Activated T-helper 1 cell treated with Interleukin-2 at 50 U/mL for 16 hours (primary cell): ENCODE measurements around the gene MYH10.
"Not testable (repeated sequence)": the region's sequence is repeated elsewhere in the genome, so short reads cannot be mapped to it uniquely, and the experiment has no call there.

Source experiments
- DNase-seq: peaks from one replicate; pipeline ENCODE4 v3.0.0-alpha.2; 2020; ENCODE audit warnings: low read depth

MYH10 gene

DNA sequence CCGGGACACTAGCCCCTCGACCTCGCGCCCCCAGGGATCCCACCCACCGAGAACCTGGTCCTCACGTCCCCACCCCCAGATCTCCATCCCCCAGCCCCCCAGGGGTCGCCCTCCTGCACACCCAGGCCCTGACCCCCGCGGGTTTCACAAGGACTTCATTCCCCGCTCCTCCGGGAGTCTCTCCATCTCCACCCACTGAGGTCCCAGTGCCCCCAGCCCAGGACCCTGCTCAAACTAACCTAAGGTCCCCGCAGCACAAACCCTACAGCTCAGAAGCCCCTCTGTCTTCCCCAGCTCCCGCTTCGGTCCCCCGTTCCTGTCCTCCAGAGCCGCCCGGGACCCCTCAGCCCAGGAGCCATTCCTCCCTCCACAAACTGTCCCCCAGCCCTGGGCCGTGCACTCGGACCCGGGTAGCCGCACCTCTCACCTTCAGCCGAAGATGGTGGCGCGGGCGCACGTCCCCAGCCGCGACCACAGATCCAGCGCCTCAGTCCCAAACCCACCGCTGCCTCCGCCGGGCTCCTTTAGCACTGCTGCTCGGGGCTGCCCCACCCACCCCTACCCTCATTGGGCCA is at the start of gene MYH10:
MYH10 (minus strand) TSS at position 499 of the 575 bp plus-strand sequence. CDS start 7,479 bp downstream, outside the sequence.
- DNase-seq = no peak

GRCh38 chr17:8679126-8679525 is 48.6 kb upstream of the MYH10 start:
- no peak for DNase-seq

DNA sequence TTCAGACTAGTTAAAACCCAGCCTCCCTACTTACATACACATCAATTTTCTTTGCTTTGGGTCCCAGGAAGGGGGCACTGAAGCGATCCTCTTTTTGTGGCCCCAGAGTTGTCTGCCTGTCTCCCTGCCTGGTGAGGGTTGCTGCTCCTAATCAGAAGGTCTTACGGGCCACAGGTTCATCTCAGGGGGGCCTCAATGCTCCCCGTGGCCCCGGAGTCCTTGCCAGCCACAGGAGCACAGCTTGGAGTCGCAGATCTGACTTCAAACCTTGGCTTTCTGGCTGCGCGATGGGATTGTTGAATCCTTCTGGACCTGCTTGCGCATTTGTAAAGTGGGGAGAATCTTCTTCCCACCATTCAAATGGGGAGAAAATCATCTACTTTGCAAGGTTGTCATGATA is 44.8 kb upstream of the MYH10 start:
- DNase-seq = no peak

- no peak for DNase-seq
Observed at GRCh38 chr17:8674344-8675305, 44.1 kb upstream of the MYH10 start.

GRCh38 chr17:8673612-8674011 is 43.1 kb upstream of the MYH10 start:
- no peak for DNase-seq

DNA sequence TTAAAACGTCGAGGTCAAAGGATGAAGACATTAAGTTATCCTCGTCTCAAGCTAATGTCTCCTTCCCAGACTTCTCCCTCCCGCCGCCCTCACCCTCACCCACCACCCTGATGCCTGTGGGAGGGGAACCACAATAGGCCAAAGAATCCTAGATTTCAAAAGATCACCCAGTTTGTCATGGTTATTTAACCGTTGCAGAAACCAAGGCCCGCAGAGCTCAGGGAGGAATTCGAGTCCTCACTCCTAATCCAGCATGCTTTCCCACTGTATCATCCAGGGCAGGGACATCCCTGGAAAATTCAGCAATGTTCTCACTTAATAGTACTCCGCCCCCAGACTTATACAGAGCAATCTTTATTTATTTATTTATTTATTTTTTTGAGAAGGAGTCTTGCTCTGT is 41.8 kb upstream of the MYH10 start:
- DNase-seq = no peak

DNA sequence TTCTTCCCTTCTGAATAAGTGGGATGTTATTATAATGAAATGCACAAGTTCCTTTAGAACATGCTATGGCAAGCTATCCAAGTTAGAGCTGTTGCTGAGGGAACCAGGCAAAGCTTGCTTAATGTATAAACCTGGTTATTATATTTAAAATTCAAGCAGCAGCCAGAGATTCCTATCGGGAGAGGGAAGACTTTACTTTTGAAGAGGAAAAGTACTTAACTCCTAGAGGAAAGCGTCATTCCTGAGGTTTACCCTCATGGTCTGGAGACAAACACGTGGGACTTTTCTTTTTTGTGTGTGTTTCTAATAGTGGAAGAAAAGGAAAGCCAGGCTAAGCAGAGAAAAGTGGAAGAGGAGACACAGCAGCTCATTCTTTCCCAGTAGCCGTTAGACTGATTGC is 39.9 kb upstream of the MYH10 start:
- no peak for DNase-seq

- no peak for DNase-seq
Observed at GRCh38 chr17:8668176-8668740, 37.7 kb upstream of the MYH10 start.

GRCh38 chr17:8667421-8667820 is 36.9 kb upstream of the MYH10 start:
- no peak for DNase-seq

DNA sequence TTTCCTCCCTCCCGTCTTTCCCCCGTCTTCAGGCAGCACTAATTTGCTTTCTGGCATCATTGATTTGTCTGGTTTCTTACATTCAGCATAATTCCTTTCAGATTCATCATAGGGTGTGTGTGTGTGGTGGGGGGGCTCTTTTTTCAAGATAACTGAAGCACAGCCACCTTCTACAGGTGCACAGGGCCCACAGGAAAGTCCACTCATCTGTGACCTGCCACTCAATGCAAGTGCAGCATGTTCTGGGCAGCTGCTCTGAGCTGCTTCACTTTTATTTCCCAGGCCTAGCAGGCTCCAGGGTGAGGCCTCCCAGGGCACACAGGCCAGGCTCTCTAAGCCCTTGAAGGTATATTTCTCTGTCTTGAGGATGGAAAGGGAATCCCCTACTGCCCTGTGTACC is 35.2 kb upstream of the MYH10 start:
- no peak for DNase-seq

DNA sequence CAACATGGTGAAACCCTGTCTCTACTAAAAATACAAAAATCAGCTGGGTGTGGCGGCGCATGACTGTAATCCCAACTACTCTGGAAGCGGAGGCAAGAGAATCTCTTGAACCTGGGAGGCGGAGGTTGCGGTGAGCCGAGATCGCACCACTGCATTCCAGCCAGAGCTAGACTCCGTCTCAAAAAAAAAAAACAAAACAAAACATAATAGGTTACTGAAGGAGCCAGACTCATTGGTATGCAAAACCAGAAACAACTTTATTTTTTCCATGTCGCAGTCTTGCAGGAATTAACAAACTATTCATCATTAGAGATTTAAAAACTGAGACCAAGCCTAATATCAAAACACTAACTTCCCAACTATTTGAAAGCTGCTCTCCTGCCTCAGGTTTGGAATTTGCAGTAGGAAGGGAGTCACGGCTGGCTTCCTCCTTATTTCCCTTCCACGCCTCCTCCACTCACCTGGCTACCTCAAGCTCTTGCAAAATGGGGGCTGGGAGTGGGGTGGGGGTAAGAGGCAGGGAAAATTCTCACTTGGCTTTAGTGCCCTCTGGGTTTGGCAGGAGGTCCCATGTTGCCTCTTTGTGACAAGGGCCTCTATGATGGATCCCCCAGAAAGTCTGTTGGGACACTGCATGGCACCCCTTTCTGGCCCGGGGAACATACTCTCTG is 34.1 kb upstream of the MYH10 start:
- no peak for DNase-seq

DNA sequence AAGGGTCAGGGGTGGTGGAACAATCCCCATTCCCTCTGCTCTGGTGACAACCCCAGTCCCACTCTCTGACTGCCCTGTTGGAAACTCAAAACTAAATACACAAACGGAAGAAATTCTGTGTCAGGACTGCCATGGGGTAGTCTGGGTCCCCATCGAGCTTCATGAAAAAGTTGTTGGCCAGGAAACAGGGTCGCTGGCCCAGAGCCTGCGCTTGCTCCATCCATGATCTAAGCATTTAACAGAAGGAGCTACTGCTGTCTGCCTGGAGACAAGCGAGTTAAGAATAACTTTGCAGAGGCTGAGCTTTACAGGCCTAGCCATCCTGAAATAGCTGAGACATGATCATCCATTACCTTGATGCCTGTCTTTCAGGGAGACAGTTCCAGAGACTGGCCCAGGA is 32.4 kb upstream of the MYH10 start:
- DNase-seq = no peak

DNA sequence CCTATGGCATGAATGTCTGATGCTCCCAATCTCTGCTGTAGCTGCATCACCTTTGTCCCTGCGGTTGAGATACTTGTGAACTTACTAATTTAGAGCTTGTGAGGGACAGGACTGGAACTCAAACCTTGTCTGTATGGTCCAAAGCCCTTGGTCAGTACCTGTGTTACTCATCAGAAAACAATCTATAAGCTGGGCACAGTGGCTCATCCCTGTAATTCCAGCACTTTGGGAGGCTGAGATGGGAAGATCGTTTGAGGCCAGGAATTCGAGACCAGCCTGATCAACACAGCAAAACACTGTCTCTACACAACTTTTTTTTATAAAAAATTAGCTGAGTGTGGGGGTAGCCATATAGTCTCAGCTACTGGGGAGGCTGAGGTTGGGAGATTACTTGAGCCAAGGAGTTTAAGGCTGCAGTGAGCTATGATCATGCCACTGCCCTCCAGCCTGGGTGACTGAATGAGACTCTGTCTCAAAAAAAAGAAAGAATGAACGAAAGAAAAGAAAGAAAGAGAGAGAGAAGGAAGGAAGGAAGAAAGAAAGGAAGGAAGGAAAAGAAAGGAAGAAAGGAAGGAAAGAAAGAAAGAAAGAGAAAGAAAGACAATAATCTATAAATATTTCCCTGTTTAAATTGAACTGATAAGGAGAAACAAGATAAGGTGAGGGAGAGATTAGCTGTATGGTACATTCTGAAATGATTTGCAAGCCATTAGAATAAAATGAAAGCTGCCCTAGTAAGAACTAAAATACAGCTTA is 31.7 kb upstream of the MYH10 start:
- no peak for DNase-seq

GRCh38 chr17:8660709-8661108 is 30.2 kb upstream of the MYH10 start:
- not testable (repeated sequence) for DNase-seq

DNA sequence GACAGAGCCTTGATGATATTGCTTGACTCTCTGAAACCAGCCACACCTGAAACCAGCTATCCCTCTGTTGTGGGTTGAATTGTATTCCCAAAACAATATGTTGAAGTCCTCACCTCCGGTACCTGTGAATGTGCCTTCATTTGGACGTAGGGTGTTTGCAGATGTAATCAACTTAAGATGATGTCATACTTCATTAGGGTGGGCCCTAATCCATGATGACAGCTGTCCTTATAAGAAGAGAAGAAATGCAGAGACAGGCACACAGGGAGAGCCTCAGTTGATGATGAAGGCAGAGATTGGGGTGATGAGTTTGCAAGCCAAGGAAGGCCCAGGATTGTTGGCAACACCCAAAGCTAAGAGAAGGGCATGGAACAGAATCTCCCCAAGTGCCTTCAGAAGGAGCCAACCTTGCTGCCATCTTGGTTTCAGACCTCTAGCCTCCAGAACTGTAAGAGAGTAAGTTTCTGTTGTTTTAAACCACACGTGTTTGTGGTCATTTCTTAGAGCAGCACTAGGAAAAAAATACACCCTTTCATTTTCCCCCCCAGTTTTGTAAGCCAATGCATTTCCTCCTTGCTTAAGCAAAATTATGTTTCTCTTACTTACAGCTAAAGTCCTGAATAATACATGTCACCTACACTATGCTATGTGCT is 29.4 kb upstream of the MYH10 start:
- DNase-seq = no peak

GRCh38 chr17:8658810-8659209 is 28.3 kb upstream of the MYH10 start:
- no peak for DNase-seq

DNA sequence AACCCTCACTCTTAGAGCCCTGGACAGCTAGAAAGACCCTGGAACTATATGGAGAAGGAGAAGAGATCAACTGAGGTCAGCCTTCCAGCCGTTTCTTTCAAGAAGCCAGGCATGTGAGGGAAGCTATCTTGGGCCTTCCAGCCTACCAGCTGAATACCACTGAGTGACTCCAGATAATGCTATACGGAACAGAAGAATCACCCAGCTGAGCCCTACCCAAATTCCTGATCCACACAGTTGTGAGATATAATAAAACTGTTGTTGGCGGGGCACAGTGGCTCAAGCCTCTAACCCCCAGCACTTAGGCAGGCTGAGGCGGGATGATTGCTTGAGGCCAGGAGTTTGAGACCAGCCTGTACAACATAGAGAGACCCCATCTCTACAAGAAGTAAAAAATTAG is 26.2 kb upstream of the MYH10 start:
- DNase-seq = no peak

GRCh38 chr17:8654822-8655221 is 24.3 kb upstream of the MYH10 start:
- no peak for DNase-seq

- DNase-seq = no peak
Observed at GRCh38 chr17:8651013-8651412, 20.5 kb upstream of the MYH10 start.

DNA sequence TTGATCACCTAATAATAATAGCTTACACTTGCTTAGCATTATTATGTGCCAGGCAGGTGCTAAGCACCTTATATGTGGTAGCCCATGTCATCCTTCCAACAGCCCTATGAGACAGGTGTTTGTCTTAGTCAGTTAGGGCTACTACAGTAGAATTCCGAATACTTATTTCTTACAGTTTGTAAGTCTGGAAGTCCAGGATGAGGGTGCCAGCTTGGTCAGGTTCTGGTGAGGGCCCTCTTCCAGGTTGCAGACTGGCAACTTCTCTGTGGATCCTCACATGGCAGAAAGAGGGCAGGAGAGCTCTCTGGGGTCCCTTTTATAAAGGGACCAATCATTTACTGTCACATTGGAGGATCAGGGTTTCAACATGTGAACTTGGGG is 19.6 kb upstream of the MYH10 start:
- DNase-seq = no peak
